HepG2 (cell line): Measurements from ENCODE around the gene RPTOR. TPM values are rescaled to one million over a fixed set of nuclear protein-coding genes. Genes with fewer than 3 reads are reported as not detected.

Experiments used
- ATAC-seq: fragments of 200-7000 bp; cut with Tn5 transposase; 3 replicates; pipeline ENCODE4 v1.9.1; 2020; ENCODE audit warnings: mild to moderate bottlenecking, moderate library complexity
- BruUV-seq: library from RNA; stranded (reverse); fragments of 400-500 nt; replicated peaks from 2 replicates; lab custom pipeline; 2021; lab: Mats Ljungman, UMichigan
- CTCF ChIA-PET: fragments of 300-600 bp; formaldehyde crosslinking; extraction: SDS; loops from one replicate; lab custom pipeline; 2021; ENCODE audit warnings: low total read pairs, inconsistent platforms, low intra/inter-chr PET ratio; lab: Yijun Ruan, JAX
- POLR2A ChIA-PET: fragments of 350-600 bp; sonication (Branson Sonifier 250); formaldehyde crosslinking; loops from one replicate; lab custom pipeline; 2020; ENCODE audit warnings: antibody characterized with exemption, inconsistent platforms; lab: Yijun Ruan, JAX
- DNase-seq: peaks from one replicate; pipeline ENCODE4 v3.0.0-alpha.2; 2015; ENCODE audit warnings: low spot score
- FAIRE-seq: peaks from 3 replicates; lab custom pipeline; 2011; peaks lifted over from hg19 to GRCh38; lab: Jason Lieb, UNC
- H2AFZ ChIP-seq: one replicate; pipeline ENCODE4 v1.6.1; 2011; ENCODE audit warnings: low read length, inconsistent platforms
- H3K27ac ChIP-seq: fragments of 300-600 bp; 3 replicates; pipeline ENCODE4 v1.8.0; 2011; ENCODE audit warnings: mixed run types, mild to moderate bottlenecking, mixed read lengths, low read length, inconsistent platforms; ENCODE audit not compliant: insufficient read depth; ENCODE audit errors: extremely low read length
- H3K27me3 ChIP-seq, 2 experiments: fragments of 200-600 bp in 1 of 2; 2 replicates in 1 of 2; 3 replicates in 1 of 2; pipeline versions ENCODE4 v1.6.0 to v1.8.0; 2011; ENCODE audit warnings: low read length in 2 of 2, mild to moderate bottlenecking in 2 of 2, moderate library complexity in 2 of 2, inconsistent platforms in 1 of 2; ENCODE audit not compliant: insufficient read depth in 2 of 2, control insufficient read depth in 1 of 2
- H3K36me3 ChIP-seq, 2 experiments: fragments of 200-600 bp in 1 of 2; replicated peaks in 1 of 2; 2 replicates in 1 of 2; 3 replicates in 1 of 2; pipeline versions ENCODE4 v1.5.1 to v1.8.0; 2011; ENCODE audit warnings: low read length in 2 of 2, inconsistent platforms in 1 of 2; ENCODE audit not compliant: insufficient read depth in 2 of 2, control insufficient read depth in 1 of 2
- H3K4me1 ChIP-seq: 2 replicates; pipeline ENCODE4 v1.5.1; 2012; ENCODE audit warnings: low read length, inconsistent platforms; ENCODE audit not compliant: insufficient read depth
- H3K4me2 ChIP-seq: 2 replicates; pipeline ENCODE4 v1.6.0; 2011; ENCODE audit warnings: low read depth, low read length, inconsistent platforms
- H3K4me3 ChIP-seq, 3 experiments: fragments of 200-600 bp in 1 of 3; sonication (generic), shearing (Covaris generic) in 1 of 3; replicated peaks in 1 of 3; 2 replicates each; pipeline ENCODE4 v1.5.1; 2011 to 2016; ENCODE audit warnings: low read length in 3 of 3, inconsistent platforms in 2 of 3, low read depth in 2 of 3, mild to moderate bottlenecking in 2 of 3, control low read depth in 1 of 3, mixed read lengths in 1 of 3; ENCODE audit not compliant: insufficient read depth in 1 of 3
- H3K79me2 ChIP-seq: one replicate; pipeline ENCODE4 v1.6.1; 2011; ENCODE audit warnings: low read length, inconsistent platforms; ENCODE audit not compliant: insufficient read depth
- H3K9ac ChIP-seq: 2 replicates; pipeline ENCODE4 v1.6.0; 2011; ENCODE audit warnings: mild to moderate bottlenecking, low read depth, low read length, inconsistent platforms; ENCODE audit not compliant: insufficient read depth
- H3K9me3 ChIP-seq: 2 replicates; pipeline ENCODE4 v1.5.1; 2012; ENCODE audit warnings: mild to moderate bottlenecking, low read length
- H4K20me1 ChIP-seq: 2 replicates; pipeline ENCODE4 v1.6.0; 2011; ENCODE audit warnings: inconsistent platforms, mild to moderate bottlenecking, low read length, moderate library complexity; ENCODE audit not compliant: insufficient read depth
- DPF2 ChIP-seq: sonication (generic); formaldehyde crosslinking; IDR thresholded peaks from 2 replicates; pipeline ENCODE4 v1.4.0; 2020; ENCODE audit warnings: mild to moderate bottlenecking, low read depth, missing genetic modification reagents, borderline replicate concordance
- HNF4G ChIP-seq, 2 experiments: sonication (generic) in 1 of 2; formaldehyde crosslinking in 1 of 2; IDR thresholded peaks; 2 replicates each; pipeline versions ENCODE4 v1.4.0 to v1.6.1; 2011 to 2020; ENCODE audit warnings: borderline replicate concordance in 2 of 2, low read depth in 2 of 2, mild to moderate bottlenecking in 2 of 2, low read length in 1 of 2, missing genetic modification reagents in 1 of 2, moderate library complexity in 1 of 2
- KDM2A ChIP-seq: sonication (generic); formaldehyde crosslinking; IDR thresholded peaks from 2 replicates; pipeline ENCODE4 v1.4.0; 2020; ENCODE audit warnings: low read depth, missing genetic modification reagents, borderline replicate concordance
- MED1 ChIP-seq: sonication (generic); formaldehyde crosslinking; IDR thresholded peaks from 2 replicates; pipeline ENCODE4 v1.4.0; 2020; ENCODE audit warnings: missing genetic modification reagents
- NCOA1 ChIP-seq: sonication (generic); formaldehyde crosslinking; IDR thresholded peaks from 2 replicates; pipeline ENCODE4 v1.9.0; 2021; ENCODE audit warnings: missing genetic modification reagents
- NCOA2 ChIP-seq: sonication (generic); formaldehyde crosslinking; IDR thresholded peaks from 2 replicates; pipeline ENCODE4 v1.8.0; 2022; ENCODE audit warnings: inconsistent platforms
- RAD51 ChIP-seq: fragments of 450-650 bp; IDR thresholded peaks from 2 replicates; pipeline ENCODE4 v1.6.1; 2016; ENCODE audit warnings: borderline replicate concordance
- TBX2 ChIP-seq: sonication (generic); formaldehyde crosslinking; IDR thresholded peaks from 2 replicates; pipeline ENCODE4 v1.5.0; 2020; ENCODE audit warnings: missing genetic modification reagents, mild to moderate bottlenecking, borderline replicate concordance
- ZNF280B ChIP-seq: sonication (generic); formaldehyde crosslinking; IDR thresholded peaks from 2 replicates; pipeline ENCODE4 v1.5.0; 2020; ENCODE audit warnings: missing genetic modification reagents, mild to moderate bottlenecking, borderline replicate concordance
- ZNF343 ChIP-seq: sonication (generic); formaldehyde crosslinking; IDR thresholded peaks from 2 replicates; pipeline ENCODE4 v1.4.0; 2020; ENCODE audit warnings: mild to moderate bottlenecking, missing genetic modification reagents
- ZNF746 ChIP-seq: sonication (generic); formaldehyde crosslinking; IDR thresholded peaks from 2 replicates; pipeline ENCODE4 v1.8.0; 2022; ENCODE audit warnings: mild to moderate bottlenecking, missing genetic modification reagents
- ZNF768 ChIP-seq: sonication (generic); formaldehyde crosslinking; IDR thresholded peaks from 2 replicates; pipeline ENCODE4 v1.4.0; 2020; ENCODE audit warnings: missing genetic modification reagents
- WGBS: methylation state at CpG from one replicate; pipeline ENCODE4 v1.1.6; 2017; ENCODE audit warnings: low lambda C conversion rate; 5-methylcytosine and 5-hydroxymethylcytosine counted together
- in situ Hi-C: cut with HindIII; loops from 2 replicates; pipeline ENCODE4 v1.10.0; 2017; ENCODE audit warnings: low pct_unique_long_range_greater_than_20kb; ENCODE audit not compliant: extremely low pct_ligation_motif_present
- intact Hi-C: fragments of 100-400 bp; cut with micrococcal nuclease; formaldehyde crosslinking; loops from one replicate; pipeline ENCODE4 v1.10.0; 2022; ENCODE audit not compliant: unreplicated experiment
- polyA plus RNA-seq, 8 experiments: library from polyadenylated mRNA; depleted of rRNA in 3 of 8; stranded (reverse) in 7 of 8; unstranded in 1 of 8; fragments of >200 nt; fragmentation: Illumina TruSeq in 4 of 8; extraction: Trizol in 4 of 8; gene quantifications; 2 replicates each; pipeline versions ENCODE4 v1.2.1 to v1.2.3, GENCODE V29; 2011 to 2016; ENCODE audit warnings: low read depth in 4 of 8, missing spikeins in 1 of 8, mixed read lengths in 1 of 8; ENCODE audit not compliant: insufficient read depth in 1 of 8
- total RNA-seq, 5 experiments: library from RNA; depleted of rRNA; stranded (reverse); fragments of >200 nt; fragmentation: Illumina TruSeq; extraction: Trizol; gene quantifications; 2 replicates each; pipeline ENCODE4 v1.2.3, GENCODE V29; 2016; ENCODE audit warnings: low read depth in 1 of 5
- TF ChIP-seq, protein P1 (sequence below): sonication (generic); formaldehyde crosslinking; IDR thresholded peaks from 2 replicates; pipeline ENCODE4 v1.8.1; 2023; ENCODE audit warnings: mild to moderate bottlenecking, missing genetic modification reagents
- TF ChIP-seq, protein P2 (sequence below): sonication (generic); formaldehyde crosslinking; IDR thresholded peaks from 2 replicates; pipeline ENCODE4 v1.8.1; 2022; ENCODE audit warnings: low read depth, mild to moderate bottlenecking, missing genetic modification reagents

Gene RPTOR
- total and polyA plus RNA-seq, 2 of the 13 experiments (the other 11 are each of a cell fraction or from before 2014, with no cell fraction given) = 6.6 to 25.3 TPM

- no peaks in the 10 kb centered on the region for H3K27me3 ChIP-seq
- H3K79me2 ChIP-seq = no peaks in the 10 kb centered on the region
- no peak overlapping the region for H3K27ac ChIP-seq
- peaks cover 24% of the 10 kb centered on the region for H3K4me1 ChIP-seq
- no peak overlapping the region for H2AFZ ChIP-seq
- intact Hi-C loops = no loop called here
- ChIA-PET POLR2A (no interaction called here), CTCF (no interaction called here)
- BruUV-seq = no TSS peak
- no peak overlapping the region for H3K4me3 ChIP-seq
- H3K9me3 ChIP-seq = no peaks in the 10 kb centered on the region
- ATAC-seq (no peak), DNase-seq (no peak), FAIRE-seq (no peak)
- peaks cover 16 to 44% of the 10 kb centered on the region in 2 experiments; a peak in 3 of 5 replicates for H3K36me3 ChIP-seq
- H3K9ac ChIP-seq = no peak overlapping the region
- H3K4me2 ChIP-seq = no peak overlapping the region
- in situ Hi-C loops = no loop called here
- no peaks in the 10 kb centered on the region for H4K20me1 ChIP-seq
- WGBS = 98% methylated on average over 12 of the region's 12 CpGs
- TF ChIP-seq ZNF343 (no peak), ZNF746 (CRISPR knock-in tag) (no peak), RAD51 (no peak), HNF4G (IDR thresholded peaks at IDR 0.05; ENCODE audit: borderline replicate concordance, low read depth, low read length) (no peak), HNF4G (CRISPR knock-in tag; IDR thresholded peaks at IDR 0.05; ENCODE audit: borderline replicate concordance, low read depth) (no peak), KDM2A (CRISPR knock-in tag) (no peak)
- TF ChIP-seq, protein P1, sequence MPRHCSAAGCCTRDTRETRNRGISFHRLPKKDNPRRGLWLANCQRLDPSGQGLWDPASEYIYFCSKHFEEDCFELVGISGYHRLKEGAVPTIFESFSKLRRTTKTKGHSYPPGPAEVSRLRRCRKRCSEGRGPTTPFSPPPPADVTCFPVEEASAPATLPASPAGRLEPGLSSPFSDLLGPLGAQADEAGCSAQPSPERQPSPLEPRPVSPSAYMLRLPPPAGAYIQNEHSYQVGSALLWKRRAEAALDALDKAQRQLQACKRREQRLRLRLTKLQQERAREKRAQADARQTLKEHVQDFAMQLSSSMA (CRISPR knock-in tag) = no peak
- TF ChIP-seq, all 625 proteins: peak for 0
Measured at GRCh38 chr17:80795090-80795580, 250.5 kb downstream of the RPTOR start.

- Histone ChIP-seq H3K4me1 (peaks cover 19% of the 10 kb centered on the region), H3K79me2 (no peaks in the 10 kb centered on the region), H2AFZ (no peak overlapping the region), H4K20me1 (no peaks in the 10 kb centered on the region), H3K9me3 (no peaks in the 10 kb centered on the region), H3K9ac (no peak overlapping the region), H3K27ac (no peak overlapping the region), H3K4me3 (no peak overlapping the region), H3K27me3 (no peaks in the 10 kb centered on the region), H3K4me2 (no peak overlapping the region), H3K36me3 (peaks cover 16 to 41% of the 10 kb centered on the region in 2 experiments; a peak in 3 of 5 replicates)
- intact Hi-C loops = no loop called here
- FAIRE-seq = no peak
- WGBS = 97% methylated on average over 14 of the region's 14 CpGs
- no TSS peak for BruUV-seq
- in situ Hi-C loops = no loop called here
- DNase-seq = no peak
- no peak for ATAC-seq
- ChIA-PET POLR2A (no interaction called here), CTCF (no interaction called here)
- TF ChIP-seq, protein P2, sequence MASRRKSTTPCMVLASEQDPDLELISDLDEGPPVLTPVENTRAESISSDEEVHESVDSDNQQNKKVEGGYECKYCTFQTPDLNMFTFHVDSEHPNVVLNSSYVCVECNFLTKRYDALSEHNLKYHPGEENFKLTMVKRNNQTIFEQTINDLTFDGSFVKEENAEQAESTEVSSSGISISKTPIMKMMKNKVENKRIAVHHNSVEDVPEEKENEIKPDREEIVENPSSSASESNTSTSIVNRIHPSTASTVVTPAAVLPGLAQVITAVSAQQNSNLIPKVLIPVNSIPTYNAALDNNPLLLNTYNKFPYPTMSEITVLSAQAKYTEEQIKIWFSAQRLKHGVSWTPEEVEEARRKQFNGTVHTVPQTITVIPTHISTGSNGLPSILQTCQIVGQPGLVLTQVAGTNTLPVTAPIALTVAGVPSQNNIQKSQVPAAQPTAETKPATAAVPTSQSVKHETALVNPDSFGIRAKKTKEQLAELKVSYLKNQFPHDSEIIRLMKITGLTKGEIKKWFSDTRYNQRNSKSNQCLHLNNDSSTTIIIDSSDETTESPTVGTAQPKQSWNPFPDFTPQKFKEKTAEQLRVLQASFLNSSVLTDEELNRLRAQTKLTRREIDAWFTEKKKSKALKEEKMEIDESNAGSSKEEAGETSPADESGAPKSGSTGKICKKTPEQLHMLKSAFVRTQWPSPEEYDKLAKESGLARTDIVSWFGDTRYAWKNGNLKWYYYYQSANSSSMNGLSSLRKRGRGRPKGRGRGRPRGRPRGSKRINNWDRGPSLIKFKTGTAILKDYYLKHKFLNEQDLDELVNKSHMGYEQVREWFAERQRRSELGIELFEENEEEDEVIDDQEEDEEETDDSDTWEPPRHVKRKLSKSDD = no peak
- TF ChIP-seq MED1 (CRISPR knock-in tag) (no peak), DPF2 (CRISPR knock-in tag) (no peak), ZNF280B (CRISPR knock-in tag) (no peak), TBX2 (CRISPR knock-in tag) (no peak), NCOA1 (no peak), ZNF768 (CRISPR knock-in tag) (0 out of 2 replicates have a peak, but pooled peaks have one; percentile 12), NCOA2 (CRISPR knock-in tag) (no peak)
Measured at GRCh38 chr17:80795754-80796153, 251.1 kb downstream of the RPTOR start.
